PFSK-1 (cell line): Measurements from ENCODE around the gene RNF208.

Source experiments
- POLR2AphosphoS5 ChIP-seq: IDR thresholded peaks from 2 replicates; pipeline ENCODE4 v1.6.1; 2012; ENCODE audit warnings: low read depth, mild to moderate bottlenecking, control low read depth, low read length, moderate library complexity
- SIN3A ChIP-seq: IDR thresholded peaks from 2 replicates; pipeline ENCODE4 v1.6.1; 2012; ENCODE audit warnings: mild to moderate bottlenecking, low read length, moderate library complexity, borderline replicate concordance; ENCODE audit not compliant: insufficient read depth

GRCh38 chr9:137256856-137257255 is 34.8 kb upstream of the RNF208 start:
- TF ChIP-seq SIN3A (no peak), POLR2AphosphoS5 (no peak)
